GM19023 (cell line): ENCODE measurements around the gene SPACDR.
A peak's percentile ranks its signal among the peaks of the same experiment; 100 is the strongest.

Experiments
- ATAC-seq: cut with Tn5 transposase; IDR thresholded peaks from one replicate; pipeline ENCODE4 v1.9.1; 2021; ENCODE audit warnings: mild to moderate bottlenecking, moderate library complexity; ENCODE audit not compliant: unreplicated experiment

Gene SPACDR

DNA sequence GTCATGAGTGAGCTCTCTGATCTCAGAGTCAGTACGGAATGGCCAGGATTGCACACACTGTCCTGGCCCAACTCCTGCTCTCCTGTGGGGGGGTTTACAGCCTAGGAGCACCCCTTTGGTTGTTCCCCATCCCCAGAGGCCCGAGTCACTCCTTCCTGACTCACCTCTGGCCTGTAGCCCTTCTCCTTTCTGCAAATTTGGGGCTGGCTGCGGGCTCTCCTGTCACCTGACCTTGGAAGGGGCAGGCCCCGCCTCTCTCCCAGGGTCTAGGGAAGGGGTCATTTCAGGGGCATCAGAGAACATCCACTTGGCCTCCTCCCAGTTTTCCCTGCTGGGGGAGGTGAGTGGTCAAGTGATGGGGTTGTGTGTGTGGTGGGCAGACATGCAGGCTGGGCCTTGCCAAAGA, 21.4 kb upstream of the SPACDR start:
- ATAC-seq, result no peak

DNA sequence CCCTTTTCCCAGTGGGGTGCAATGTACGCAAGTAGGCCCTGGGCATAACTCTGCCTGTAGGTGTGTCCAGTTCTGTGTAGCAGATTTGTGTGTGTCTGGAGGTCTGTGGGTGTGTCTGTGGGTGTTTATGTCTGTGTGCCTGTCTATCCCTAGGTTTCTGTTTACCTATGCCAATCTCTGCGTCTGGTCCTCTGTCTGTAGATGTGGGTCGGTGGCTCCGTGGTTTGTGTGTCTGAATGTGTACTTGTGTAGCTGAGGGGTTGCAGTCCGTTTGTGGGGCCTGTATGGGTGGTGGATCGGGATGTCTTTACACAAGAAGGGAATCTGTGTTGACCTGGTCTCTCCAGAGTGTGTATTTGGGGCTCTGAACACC, 20.6 kb upstream of the SPACDR start:
- ATAC-seq, result no peak

DNA sequence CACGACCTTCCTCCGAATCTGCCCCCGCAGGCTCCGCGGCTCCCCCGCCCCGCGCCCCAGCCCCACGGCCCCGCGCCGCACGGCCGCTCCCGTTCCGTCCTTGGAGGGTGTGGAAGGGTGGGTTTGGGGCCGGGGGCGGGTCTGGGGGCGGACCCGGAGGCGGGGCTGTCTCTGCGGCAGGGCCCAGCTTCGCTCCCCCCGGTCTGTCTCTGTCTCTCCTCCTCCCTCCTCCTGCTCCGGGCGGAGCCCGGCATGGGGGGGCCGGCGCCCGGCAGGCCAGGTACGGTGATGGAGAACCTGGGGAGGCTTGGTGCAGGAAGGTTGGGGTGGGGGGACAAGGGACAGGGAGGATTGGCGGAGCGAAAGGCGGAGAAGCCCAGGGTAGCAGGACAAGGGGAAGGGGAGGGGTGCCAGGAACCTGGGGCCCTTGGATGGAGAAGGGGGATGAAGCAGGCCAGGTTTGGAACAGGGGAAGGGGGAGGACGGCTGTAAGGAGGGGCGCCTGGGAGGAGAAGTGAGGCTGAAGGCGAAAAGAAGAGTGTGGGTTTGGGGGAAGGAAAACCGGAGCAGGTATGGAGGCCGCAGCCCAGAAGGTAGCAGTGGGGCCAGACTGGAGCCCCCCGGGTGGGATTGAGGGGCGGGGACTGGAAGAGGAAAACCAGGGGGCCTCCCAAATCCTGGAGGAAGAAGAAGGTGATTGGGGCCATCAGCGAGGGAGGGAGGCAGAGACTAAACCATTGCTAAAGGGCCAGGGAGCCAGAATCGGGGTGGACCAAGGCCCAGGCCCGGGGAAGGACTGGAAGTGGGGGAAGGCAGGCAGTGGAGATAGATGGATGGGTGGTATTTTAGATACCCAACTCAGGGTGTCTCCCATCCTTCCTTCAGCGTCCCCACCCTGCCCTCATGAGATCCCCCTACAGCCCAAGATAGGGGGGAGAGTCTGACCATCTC, 19.9 kb upstream of the SPACDR start, which contains the start of gene NYAP1:
Gene NYAP1 (plus strand): TSS at position 206 of the 951 bp plus-strand sequence. CDS start 1,385 bp downstream, outside the sequence.
- ATAC-seq, result peak; percentile 23

DNA sequence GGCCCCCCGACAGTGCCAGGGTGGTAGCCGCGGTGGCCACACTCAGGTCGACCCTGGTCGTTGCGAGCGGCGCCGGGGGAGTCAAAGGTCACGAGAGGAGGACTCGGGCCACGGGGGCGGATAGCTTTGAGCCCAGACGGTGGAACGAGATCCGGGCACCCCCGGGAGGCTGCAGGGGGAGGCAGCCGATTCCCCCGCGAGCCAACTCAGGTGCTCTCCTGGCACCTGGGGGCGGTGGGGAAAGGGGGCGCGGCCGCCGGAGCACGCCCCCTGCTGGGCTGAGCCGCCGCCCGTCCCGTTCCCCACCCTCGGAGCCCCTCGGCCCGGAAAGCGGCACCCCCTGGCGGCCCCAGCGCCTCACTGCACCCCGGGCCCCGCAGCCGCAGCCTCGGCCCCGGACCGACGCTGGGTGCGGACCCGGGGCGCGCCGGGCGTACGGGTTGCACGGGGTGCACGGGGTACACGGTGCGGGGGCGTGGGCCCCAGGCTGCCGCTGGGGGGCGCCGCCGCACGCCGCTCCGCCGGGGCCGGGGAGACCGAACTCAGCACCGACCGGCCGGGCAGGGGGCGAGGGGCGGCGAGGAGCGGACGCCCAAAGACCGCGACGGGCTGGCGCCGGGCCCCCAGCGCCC, 19.1 kb upstream of the SPACDR start:
- ATAC-seq, result peak; percentile 52

DNA sequence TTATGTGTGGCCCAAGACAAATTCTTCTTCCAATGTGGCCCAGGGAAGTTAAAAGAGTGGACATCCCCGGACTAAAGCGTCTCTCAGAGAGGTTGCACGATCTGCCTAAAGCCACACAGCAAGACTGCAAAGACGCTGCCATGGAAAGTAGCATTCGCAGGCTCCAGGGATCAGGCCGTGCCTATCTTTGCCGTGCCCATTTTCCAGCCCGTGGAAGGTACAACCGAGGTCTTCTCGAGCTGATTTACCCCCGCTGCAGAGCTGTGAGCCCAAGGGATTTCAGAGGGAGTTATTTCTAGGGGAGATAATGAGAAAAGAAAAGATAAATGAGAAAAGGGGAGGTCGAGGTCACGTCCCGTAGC, 18.6 kb upstream of the SPACDR start:
- no peak for ATAC-seq

DNA sequence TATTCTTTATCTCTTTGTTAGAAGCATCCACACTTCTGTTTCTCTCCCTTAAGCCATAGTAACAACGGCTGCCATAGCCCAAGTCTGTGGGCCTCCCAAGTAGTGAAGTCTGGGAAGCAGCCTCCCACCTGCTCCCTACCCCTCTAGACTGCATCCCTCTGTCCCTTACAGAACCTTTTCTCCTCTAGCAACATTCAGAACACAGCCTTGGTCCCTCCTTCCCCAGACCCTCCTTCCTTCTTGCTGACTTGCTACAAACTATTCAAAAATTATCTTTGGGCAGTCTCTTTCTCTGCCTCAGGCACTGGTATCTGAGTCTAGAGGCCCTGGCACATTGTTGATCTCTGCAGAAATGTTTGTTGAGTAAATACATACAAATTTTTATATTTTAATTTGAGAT, 17.4 kb upstream of the SPACDR start:
- ATAC-seq, result no peak

DNA sequence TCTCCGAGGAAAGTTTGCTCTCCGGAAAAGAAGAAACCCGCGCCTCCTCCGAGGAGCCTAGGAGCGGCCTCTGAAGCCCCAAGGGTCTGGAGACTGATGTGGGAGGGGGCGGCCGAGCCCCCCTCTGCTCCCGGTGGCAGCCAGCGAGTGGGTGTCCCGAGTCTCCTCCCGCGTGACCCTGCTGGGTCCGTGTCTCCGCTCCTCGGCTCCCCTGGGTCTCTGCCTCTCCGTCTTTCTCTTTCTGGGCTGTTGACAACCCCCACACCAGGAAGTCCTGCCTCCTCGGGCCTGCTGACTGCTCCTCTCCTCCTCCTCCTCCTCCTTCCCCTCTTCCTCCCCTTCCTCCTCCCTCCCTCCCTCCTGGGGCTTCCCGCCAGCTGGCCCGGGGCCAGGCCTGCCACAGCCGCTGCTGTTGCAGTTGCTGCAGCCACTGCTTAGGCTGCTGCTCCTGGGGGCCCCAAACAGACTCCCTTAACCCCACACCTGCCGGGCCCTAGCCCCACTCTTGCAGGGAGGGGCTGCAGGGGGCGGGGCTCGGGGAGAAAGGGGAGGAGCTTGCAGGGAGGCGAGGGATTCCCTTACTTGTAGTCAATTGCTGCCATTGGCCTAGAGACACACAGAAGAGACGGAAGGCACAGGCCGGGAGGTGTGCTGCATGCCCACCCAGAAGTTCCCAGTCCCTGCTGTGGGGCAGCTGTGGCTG, 15.0 kb upstream of the SPACDR start, which contains the start of gene TSC22D4:
Gene TSC22D4 (minus strand): TSS at position 257 of the 703 bp plus-strand sequence. CDS start 1,176 bp downstream, outside the sequence.
- peak; percentile 63 for ATAC-seq

DNA sequence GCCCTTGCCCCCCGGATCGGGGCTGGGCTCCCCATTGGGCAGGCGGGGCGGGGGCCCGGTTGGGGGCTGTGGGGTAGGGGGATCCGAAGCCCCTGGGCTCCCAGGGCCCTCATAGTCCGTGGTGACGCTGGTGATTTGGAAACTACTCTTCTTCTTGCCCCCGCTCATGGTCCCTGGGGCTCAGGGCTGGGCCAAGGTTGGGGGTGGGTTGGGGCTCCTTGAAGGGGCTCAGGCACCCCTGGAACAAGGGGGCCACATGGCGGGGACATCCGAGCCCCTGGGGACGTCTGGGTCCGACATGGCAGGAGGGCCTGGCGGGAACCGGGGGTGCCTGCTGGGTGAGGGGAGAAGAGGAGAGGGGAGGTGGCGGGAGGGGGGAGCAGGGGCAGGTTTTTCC, 13.8 kb upstream of the SPACDR start:
- no peak for ATAC-seq

DNA sequence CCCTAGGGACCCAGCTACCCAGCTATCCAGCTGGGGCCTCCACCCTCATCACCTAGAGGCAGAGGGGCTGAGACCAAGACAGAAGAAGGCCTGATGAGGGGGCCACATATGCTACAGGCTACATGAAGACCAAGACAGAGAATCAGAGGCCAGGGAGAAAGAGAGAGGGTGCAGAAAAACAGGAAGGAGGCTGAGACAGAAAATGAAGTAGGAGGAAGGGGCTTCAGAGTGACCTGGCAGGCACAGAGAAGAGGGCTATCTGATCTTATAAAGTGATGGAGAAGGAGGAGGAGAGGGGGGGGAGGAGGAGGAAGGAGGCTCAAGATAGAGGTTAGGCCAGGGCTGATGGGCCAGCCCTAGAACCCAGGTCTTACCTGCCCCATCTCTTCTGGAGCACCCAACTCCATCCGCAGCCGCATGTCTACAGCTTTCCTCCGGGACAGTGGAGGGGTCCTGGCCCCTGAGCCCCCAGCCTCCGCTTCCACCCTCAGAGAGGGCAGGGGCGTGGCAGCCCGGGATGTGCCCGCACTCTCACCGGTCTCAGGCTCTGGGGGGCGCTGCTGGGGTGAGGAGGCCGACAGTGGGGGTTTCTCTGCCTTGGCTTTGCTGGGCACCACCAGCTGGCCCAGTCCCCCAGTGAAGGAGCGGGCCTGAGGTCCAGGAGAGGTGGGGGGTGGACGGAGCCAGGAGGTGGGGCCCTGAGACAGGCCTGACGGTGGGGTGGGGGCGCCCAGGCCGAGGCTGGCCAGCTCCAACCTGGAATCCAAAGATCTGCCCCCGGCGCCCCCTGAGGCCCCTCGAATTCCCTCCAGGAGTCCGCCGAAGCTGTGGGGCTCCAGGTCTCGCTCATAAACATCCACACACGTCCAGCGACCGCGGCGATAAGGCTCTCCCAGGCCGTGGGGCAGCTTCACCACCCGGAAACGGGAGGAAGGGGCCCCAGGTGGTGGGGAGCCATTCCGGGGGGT, 13.1 kb upstream of the SPACDR start:
- ATAC-seq, result no peak

DNA sequence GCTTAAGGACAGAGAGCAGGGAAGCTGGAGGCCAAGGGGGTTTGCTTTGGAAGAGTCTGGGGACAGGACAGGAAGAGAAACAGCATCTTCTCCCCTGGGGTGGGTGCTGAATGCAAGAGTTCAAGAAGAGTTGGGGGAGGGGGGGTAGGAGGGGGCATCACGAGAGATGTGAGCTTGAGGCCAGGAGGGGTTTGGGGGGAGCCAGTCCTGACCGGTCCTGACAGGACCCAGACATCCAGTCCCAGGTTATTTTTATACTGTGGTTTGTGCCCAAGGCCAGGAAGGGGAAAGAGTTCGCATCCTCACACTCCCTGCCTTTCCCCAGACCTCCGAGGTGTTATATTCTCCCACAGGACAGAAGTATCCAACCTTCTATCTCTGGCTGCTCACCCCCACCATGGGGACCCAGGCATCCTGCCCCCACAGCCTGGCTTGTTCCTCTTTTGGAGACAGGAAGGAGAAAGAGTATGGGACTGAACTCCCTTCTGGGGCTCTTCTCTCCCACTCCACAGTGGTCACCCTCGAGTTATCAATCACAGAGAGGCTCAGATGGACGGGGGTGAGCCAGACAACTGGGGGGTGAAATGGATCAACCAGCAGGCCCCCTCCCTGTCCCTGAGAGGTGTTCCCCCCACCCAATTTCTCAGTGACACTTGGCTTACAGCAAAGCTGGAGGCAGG, 12.2 kb upstream of the SPACDR start:
- no peak for ATAC-seq

DNA sequence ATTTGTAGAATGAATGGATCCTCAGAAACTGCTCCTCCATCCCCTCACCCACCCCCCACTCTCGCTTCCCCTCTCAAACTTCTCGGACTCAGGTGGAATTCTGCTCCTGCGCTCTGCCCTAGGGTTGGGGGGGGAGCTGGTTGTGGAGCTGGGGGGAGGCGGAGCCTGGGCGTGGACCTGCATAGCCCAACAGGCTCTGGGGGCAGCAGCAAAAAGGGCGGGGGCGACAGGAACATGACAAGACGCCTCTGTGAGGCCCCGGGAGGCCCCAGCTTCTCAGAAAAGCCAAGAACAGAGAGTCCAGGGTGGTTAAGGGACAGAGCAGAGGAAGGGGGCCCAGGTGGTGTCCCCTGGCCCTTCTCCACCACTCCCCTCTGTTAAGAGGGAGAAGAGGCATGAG, 11.5 kb upstream of the SPACDR start:
- ATAC-seq, result no peak

DNA sequence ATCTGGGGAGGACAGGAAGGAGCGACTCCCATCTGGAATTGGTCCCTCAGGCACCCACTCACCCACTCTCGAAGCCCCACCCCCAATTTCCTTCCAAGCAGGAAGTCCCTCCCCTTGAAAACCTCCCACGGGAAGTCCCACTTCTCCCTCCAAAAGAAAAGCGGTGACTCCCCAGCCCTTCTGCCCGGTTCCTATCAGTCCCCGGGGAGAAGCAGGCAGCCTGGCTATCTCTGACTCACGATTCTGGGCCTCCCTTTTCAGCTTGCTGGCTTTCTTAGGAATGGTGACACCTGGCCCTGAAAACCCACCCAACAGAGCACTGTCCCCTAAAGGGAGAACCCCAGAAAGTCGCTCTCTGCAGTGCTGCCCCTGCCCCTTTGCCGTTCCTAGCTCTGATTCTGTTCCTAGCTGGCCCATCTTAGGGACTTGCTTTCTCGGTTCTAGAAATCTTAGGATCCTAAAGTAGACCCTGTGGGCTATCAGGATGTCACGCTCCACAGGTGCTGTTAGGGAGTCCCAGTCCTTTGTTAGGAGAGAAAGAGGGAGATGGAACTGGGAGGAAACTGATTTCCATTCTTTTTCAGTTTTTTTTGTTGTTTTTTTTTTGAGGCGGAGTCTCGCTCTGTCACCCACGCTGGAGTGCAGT, 8.9 kb upstream of the SPACDR start:
- no peak for ATAC-seq

DNA sequence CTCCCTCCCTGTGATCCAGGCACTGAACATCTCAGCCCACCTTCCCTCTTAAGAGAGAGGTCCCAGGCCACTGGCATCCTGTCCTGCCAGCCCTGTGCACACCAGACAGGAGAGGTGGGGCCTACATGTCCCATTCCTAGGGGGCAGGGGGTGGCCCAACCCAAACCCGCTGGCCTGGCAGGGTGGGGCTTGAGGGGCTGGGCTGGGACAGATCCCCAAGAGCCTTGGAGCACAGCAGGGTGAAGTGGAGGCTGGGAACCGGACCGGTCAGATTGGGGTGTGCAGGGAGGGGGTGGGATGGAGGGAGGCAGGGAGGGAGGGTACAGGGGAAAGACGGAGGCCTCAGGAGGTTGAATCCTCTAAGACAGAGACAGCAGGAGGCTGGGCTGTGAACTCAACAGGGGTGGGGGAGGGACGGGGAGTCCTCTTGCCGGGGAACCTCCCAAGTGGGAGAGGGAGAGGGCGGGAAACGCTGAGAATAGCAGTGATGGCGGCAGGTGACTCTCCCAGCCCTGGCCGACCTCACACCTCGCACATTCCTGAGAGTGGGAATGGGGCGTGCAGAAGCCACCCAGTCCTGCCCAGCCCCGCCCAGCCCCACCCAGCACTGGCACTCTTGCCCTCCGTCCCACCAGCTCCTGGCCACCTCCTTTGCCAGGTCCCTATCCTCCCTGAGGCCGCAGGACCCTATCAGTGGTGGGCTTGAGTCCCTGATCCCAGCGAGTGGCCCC, 8.2 kb upstream of the SPACDR start:
- no peak for ATAC-seq

DNA sequence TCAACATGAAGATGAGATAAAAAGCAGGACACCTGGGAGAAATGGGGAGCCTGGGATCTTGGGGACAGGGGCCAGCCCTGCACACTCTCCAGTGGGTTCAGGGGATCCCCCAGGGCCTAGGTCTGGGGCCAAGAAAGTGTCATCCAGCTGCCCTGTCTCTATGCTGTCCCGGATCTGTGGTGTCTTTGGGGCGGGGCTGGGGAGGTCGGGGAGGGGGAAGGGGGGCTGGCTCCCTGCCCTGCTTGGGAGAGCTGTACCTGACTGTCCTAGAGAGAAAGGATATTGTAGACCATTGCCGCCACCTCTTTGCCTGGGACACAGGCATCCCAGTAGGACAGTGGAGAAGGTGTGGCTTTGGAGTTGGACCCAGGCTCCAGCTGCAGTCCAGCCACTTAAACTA, 7.0 kb upstream of the SPACDR start:
- ATAC-seq, result no peak

DNA sequence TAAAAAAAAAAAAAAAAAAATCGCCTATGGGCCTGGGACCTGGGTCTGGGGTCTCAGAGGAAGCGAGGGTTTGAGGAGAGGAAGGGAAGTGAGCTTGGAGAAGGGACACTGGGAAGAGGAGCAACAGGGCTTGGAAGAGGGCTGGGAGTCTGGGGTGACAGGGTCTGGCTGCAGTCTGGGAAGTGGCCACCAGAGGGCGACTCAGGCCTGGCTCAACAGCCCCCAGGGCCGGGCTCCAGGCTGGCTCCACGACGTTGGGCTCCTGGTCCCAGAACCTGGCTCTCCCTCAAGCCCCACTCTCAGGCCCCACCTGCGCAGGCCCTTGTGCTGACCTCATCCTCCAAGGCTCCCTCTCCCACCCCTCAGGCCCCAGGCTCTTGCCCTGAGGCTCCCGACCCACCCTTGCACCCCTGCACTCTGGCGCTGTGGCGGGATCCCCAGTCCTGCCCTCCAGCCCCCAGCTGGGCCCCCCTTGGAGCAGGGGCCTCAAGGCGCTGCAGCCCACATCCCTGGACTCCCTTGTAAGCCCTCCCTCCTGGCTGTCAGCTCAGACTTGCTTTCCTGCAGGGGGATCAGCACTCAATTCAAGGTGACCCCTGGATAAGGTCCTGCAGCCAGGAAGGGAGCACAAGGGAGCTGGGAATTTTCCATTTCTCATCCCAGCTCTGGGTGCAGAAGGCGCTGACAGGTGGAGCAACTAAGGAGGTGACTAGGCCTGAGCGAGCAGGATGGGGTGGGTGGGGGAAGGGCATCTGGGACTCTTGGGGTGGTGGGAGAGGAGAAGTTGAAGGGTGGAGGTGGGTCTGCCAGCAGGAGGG, 5.4 kb upstream of the SPACDR start:
- ATAC-seq, result no peak

DNA sequence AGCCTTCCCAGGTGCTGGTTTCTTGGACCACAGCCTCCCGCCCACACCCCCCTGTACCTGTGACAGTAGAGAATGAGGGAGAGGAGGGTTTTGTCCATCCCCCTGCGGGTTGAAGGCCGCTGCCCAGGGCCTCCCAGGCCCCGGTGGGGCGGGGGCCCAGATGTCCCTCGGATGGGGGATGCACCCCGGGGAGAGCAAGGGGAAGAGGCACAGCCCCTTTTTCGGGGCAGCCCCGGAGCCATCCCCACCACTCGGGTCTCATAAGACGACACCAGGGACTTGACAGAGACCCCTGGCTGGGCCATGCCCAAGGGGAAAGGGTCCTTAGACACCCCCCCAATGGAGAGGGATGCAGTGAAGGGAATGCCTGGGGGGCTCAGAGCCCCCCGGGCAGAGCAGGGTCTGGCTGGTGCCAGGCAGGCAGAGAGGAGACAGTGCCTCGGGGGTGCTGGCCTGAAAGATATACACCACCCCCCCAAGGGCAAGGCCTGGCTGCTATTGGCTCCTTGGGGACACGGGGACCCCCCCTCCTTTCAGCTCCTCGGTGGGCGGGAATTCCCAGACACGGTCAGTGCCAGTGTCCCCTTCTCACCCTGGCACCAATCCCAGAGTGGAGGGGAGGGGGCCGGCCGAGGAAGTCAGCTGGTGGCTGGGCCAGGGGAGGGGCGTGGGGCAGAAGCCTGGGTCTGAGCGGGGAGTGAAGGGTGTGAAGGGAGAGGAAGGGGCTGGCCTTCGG, 3.7 kb upstream of the SPACDR start:
- ATAC-seq, result no peak
